ENCODE measurements around the gene CYP4F8. TPM values are rescaled to one million over a fixed set of nuclear protein-coding genes. Genes with fewer than 3 reads are reported as not detected.

The CYP4F8 gene
- polyA plus RNA-seq, 1 of the 3 experiments (the other 2 are of a cell fraction): not detected

DNA sequence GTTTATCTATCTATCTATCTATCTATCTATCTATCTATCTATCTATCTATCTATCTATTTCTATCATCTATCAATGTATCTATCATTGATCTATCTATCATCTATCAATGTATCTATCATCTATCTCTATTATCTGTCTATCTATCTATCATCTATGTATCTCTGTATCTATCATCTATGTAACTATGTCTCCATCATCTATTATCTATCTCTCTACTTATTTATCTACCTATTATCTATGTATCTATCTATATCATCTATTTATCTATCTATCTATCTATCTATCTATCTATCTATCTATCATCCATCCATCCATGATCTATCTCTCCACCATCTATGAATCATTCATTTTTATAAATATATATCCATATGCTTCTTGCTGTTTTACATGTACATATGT, 41.4 kb downstream of the CYP4F8 start (continued):
- TF ChIP-seq, protein P1, sequence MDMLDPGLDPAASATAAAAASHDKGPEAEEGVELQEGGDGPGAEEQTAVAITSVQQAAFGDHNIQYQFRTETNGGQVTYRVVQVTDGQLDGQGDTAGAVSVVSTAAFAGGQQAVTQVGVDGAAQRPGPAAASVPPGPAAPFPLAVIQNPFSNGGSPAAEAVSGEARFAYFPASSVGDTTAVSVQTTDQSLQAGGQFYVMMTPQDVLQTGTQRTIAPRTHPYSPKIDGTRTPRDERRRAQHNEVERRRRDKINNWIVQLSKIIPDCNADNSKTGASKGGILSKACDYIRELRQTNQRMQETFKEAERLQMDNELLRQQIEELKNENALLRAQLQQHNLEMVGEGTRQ (IDR thresholded peaks at IDR 0.05; ENCODE audit: borderline replicate concordance, low read depth, low read length): no peak
- TF ChIP-seq POLR2AphosphoS5 (IDR thresholded peaks at IDR 0.05; ENCODE audit: low read depth, low read length): no peak
- no peak for TF ChIP-seq TAF1 (IDR thresholded peaks at IDR 0.05; ENCODE audit: borderline replicate concordance, low read depth, low read length)
- no peak for TF ChIP-seq GABPA (IDR thresholded peaks at IDR 0.05; ENCODE audit: low read depth)
- no peak for TF ChIP-seq YY1 (IDR thresholded peaks at IDR 0.05; ENCODE audit: low read depth)
- no peak for TF ChIP-seq PBX3 (IDR thresholded peaks at IDR 0.05)
- TF ChIP-seq CHD2 (IDR thresholded peaks at IDR 0.05; ENCODE audit: low read length, partially characterized antibody): no peak
- no peak for TF ChIP-seq IRF3 (IDR thresholded peaks at IDR 0.05; ENCODE audit: low read depth, low read length)
- no peak for TF ChIP-seq RXRA (IDR thresholded peaks at IDR 0.05; ENCODE audit: borderline replicate concordance, low read depth)

- Histone ChIP-seq H3K27me3 (ENCODE audit: insufficient read depth) (no peaks in the 10 kb centered on the region), H3K79me2 (ENCODE audit: insufficient read depth) (no peaks in the 10 kb centered on the region), H3F3A (replicated peaks; ENCODE audit: insufficient read depth) (no peaks in the 10 kb centered on the region), H4K20me1 (ENCODE audit: insufficient read depth) (no peaks in the 10 kb centered on the region), H3K4me1 (ENCODE audit: control insufficient read depth in 1 of 2, insufficient read depth in 2 of 2, low read depth in 1 of 2, low read length in 1 of 2) (no peaks in the 10 kb centered on the region), H3K36me3 (replicated peaks in 1 of 2; ENCODE audit: control insufficient read depth in 1 of 2, insufficient read depth in 2 of 2, low read length in 1 of 2) (no peaks in the 10 kb centered on the region), H3K9me2 (no peaks in the 10 kb centered on the region), H3K4me3 (ENCODE audit: low read depth in 2 of 2, low read length in 1 of 2) (no peak overlapping the region), H2AFZ (ENCODE audit: low read depth) (no peak overlapping the region), H3K9ac (no peak overlapping the region), H3K27ac (ENCODE audit: low read depth in 2 of 2, low read length in 1 of 2) (no peak overlapping the region), H3K4me2 (no peak overlapping the region), H3K9me3 (no peaks in the 10 kb centered on the region)
- DNase-seq: no peak
- ChIA-PET POLR2A (no interaction called here), CTCF (no interaction called here)
- TF ChIP-seq RFX5 (IDR thresholded peaks at IDR 0.05; ENCODE audit: low read length) (no peak), GABPA (IDR thresholded peaks at IDR 0.05; ENCODE audit: low read depth) (no peak), TAF1 (IDR thresholded peaks at IDR 0.05; ENCODE audit: borderline replicate concordance, low read depth, low read length) (no peak), RXRA (IDR thresholded peaks at IDR 0.05; ENCODE audit: borderline replicate concordance, low read depth) (no peak), FOXJ3 (CRISPR knock-in tag; IDR thresholded peaks at IDR 0.05) (no peak), NRF1 (IDR thresholded peaks at IDR 0.05; ENCODE audit: low read depth, low read length) (no peak), CHD2 (IDR thresholded peaks at IDR 0.05; ENCODE audit: low read length, partially characterized antibody) (no peak), POLR2AphosphoS5 (IDR thresholded peaks at IDR 0.05; ENCODE audit: low read depth, low read length) (no peak), EZH2phosphoT487 (IDR thresholded peaks at IDR 0.05; ENCODE audit: borderline replicate concordance, low read depth) (no peak), IRF3 (IDR thresholded peaks at IDR 0.05; ENCODE audit: low read depth, low read length) (no peak)
- TF ChIP-seq, protein P2, sequence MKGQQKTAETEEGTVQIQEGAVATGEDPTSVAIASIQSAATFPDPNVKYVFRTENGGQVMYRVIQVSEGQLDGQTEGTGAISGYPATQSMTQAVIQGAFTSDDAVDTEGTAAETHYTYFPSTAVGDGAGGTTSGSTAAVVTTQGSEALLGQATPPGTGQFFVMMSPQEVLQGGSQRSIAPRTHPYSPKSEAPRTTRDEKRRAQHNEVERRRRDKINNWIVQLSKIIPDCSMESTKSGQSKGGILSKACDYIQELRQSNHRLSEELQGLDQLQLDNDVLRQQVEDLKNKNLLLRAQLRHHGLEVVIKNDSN (IDR thresholded peaks at IDR 0.05; ENCODE audit: borderline replicate concordance, low read depth): no peak
- TF ChIP-seq, protein P3, sequence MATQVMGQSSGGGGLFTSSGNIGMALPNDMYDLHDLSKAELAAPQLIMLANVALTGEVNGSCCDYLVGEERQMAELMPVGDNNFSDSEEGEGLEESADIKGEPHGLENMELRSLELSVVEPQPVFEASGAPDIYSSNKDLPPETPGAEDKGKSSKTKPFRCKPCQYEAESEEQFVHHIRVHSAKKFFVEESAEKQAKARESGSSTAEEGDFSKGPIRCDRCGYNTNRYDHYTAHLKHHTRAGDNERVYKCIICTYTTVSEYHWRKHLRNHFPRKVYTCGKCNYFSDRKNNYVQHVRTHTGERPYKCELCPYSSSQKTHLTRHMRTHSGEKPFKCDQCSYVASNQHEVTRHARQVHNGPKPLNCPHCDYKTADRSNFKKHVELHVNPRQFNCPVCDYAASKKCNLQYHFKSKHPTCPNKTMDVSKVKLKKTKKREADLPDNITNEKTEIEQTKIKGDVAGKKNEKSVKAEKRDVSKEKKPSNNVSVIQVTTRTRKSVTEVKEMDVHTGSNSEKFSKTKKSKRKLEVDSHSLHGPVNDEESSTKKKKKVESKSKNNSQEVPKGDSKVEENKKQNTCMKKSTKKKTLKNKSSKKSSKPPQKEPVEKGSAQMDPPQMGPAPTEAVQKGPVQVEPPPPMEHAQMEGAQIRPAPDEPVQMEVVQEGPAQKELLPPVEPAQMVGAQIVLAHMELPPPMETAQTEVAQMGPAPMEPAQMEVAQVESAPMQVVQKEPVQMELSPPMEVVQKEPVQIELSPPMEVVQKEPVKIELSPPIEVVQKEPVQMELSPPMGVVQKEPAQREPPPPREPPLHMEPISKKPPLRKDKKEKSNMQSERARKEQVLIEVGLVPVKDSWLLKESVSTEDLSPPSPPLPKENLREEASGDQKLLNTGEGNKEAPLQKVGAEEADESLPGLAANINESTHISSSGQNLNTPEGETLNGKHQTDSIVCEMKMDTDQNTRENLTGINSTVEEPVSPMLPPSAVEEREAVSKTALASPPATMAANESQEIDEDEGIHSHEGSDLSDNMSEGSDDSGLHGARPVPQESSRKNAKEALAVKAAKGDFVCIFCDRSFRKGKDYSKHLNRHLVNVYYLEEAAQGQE (IDR thresholded peaks at IDR 0.05; ENCODE audit: low read depth, low read length): no peak
- TF ChIP-seq, protein P1 (IDR thresholded peaks at IDR 0.05; ENCODE audit: borderline replicate concordance, low read depth, low read length): no peak
- WGBS (ENCODE audit: low lambda C conversion rate): 2% methylated on average over 4 of the region's 4 CpGs
These were observed 48.2 kb downstream of the CYP4F8 start for GRCh38 chr19:15663247-15663646.

Measured in SK-N-SH (cell line).